ENCODE measurements around the gene MSRB3.

DNA sequence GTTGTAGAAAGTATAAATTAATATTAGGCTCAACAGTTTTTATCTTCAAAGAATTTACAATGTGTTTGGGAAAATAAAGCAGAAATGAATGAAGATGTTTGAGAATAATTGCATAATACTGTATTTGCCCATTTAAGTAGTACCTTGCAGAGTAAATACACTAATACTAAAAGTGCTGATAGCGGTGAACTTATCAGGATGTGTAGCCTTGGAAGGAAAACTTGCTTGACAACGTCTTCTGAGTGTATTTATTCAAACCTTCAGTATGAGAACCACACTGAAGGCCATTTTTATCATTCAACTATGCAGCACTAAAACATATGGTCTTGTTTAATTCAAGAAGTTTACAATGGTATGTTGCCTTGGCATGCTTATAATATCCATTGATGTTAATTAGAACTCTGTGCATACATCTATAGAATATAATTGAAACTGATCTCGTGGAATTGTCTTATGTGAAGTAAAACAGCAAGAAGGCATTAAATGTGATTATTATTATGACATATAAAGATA, 41.3 kb downstream of the MSRB3 start:
- TF ChIP-seq, protein P1, sequence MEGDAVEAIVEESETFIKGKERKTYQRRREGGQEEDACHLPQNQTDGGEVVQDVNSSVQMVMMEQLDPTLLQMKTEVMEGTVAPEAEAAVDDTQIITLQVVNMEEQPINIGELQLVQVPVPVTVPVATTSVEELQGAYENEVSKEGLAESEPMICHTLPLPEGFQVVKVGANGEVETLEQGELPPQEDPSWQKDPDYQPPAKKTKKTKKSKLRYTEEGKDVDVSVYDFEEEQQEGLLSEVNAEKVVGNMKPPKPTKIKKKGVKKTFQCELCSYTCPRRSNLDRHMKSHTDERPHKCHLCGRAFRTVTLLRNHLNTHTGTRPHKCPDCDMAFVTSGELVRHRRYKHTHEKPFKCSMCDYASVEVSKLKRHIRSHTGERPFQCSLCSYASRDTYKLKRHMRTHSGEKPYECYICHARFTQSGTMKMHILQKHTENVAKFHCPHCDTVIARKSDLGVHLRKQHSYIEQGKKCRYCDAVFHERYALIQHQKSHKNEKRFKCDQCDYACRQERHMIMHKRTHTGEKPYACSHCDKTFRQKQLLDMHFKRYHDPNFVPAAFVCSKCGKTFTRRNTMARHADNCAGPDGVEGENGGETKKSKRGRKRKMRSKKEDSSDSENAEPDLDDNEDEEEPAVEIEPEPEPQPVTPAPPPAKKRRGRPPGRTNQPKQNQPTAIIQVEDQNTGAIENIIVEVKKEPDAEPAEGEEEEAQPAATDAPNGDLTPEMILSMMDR (IDR thresholded peaks at IDR 0.05): no peak
- TF ChIP-seq POLR2AphosphoS5 (IDR thresholded peaks at IDR 0.05; ENCODE audit: insufficient read depth in 1 of 2, low read depth in 1 of 2) (no peak), POLR2A (IDR thresholded peaks at IDR 0.05) (no peak)
